ENCODE data around the gene OR4C6.

DNA sequence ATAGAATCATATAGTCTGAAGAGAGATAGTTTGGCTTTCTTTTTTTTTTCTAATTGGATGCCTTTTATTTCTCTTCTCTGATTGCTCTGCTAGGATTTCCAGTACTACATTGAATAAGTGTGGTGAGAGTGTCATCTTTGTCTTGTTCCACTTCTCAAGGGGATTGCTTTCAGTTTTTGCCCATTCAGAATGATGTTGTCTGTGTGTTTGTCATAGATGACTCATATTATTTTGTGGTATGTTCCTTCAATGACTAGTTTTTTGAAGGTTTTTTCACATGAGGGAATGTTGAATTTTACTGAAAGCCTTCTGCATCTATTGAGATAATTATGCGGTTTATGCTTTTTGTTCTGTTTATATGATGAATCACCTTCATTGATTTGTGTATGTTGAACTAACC, 37.5 kb upstream of the OR4C6 start:
- TF ChIP-seq CTCF (IDR thresholded peaks at IDR 0.05) (no peak), POLR2A (IDR thresholded peaks at IDR 0.05) (no peak)
